Peyer's patch (tissue), 4 donors: ENCODE measurements around the gene CYP8B1.

Experiments
- POLR2A ChIP-seq, 2 donors: fragments of 450-650 bp; IDR thresholded peaks; one replicate each; pipeline ENCODE4 v1.5.1; 2017; ENCODE audit warnings: antibody characterized with exemption in 2 of 2, mild to moderate bottlenecking in 2 of 2, moderate library complexity in 2 of 2
- TF ChIP-seq, protein P1 (sequence below), 6 experiments: fragments of 450-650 bp in 4 of 6; fragments of 200-600 bp in 2 of 6; sonication (generic) in 1 of 6; IDR thresholded peaks; one replicate each; pipeline ENCODE4 v1.5.1; 2017 to 2019; ENCODE audit warnings: antibody characterized with exemption in 6 of 6, mild to moderate bottlenecking in 3 of 6, moderate library complexity in 1 of 6

DNA sequence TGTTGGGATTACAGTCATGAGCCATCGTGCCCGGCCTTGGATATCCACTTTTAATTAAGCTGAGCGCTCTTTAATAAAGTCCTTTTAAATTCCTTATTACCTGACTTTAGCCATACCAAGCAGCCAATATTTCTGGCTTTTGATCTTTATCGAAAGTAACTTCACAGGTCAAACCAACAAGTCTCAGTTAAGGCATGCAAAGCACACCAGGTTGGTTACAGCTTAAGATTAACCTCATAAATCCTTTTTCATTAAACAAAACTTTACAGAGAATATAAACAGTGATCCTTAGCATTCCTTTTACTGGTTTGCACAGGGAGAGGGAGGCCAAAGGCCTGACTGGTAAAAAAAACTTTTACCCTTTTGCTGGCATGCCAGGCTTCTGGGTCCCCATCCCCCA, 47.9 kb upstream of the CYP8B1 start:
- TF ChIP-seq, protein P1, sequence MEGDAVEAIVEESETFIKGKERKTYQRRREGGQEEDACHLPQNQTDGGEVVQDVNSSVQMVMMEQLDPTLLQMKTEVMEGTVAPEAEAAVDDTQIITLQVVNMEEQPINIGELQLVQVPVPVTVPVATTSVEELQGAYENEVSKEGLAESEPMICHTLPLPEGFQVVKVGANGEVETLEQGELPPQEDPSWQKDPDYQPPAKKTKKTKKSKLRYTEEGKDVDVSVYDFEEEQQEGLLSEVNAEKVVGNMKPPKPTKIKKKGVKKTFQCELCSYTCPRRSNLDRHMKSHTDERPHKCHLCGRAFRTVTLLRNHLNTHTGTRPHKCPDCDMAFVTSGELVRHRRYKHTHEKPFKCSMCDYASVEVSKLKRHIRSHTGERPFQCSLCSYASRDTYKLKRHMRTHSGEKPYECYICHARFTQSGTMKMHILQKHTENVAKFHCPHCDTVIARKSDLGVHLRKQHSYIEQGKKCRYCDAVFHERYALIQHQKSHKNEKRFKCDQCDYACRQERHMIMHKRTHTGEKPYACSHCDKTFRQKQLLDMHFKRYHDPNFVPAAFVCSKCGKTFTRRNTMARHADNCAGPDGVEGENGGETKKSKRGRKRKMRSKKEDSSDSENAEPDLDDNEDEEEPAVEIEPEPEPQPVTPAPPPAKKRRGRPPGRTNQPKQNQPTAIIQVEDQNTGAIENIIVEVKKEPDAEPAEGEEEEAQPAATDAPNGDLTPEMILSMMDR (IDR thresholded peaks at IDR 0.05) = no peak
- no peak for TF ChIP-seq POLR2A (IDR thresholded peaks at IDR 0.05)
